ENCODE measurements around the gene BCS1L. TPM values are rescaled to one million over a fixed set of nuclear protein-coding genes. Genes with fewer than 3 reads are reported as not detected.

BCS1L gene
- total and polyA plus RNA-seq, 2 of the 8 experiments (the other 6 are each of a cell fraction or from before 2014, with no cell fraction given): 23.7 to 37.1 TPM

- TF ChIP-seq CHD7 (IDR thresholded peaks at IDR 0.05; ENCODE audit: insufficient replicate concordance, low read length) (no peak), EGR1 (IDR thresholded peaks at IDR 0.05; ENCODE audit: borderline replicate concordance, low read depth, low read length) (no peak), SP2 (IDR thresholded peaks at IDR 0.05; ENCODE audit: low read length) (no peak), CBX5 (IDR thresholded peaks at IDR 0.05; ENCODE audit: low read depth, low read length) (no peak), CTCF (IDR thresholded peaks at IDR 0.05; ENCODE audit: control extremely low read depth in 1 of 3, insufficient read depth in 1 of 3, low read depth in 1 of 3, low read length in 3 of 3) (no peak), SIRT6 (IDR thresholded peaks at IDR 0.05; ENCODE audit: low read length) (no peak), CTBP2 (IDR thresholded peaks at IDR 0.05; ENCODE audit: borderline replicate concordance, insufficient read depth, insufficient read length, low read length) (no peak), KDM1A (IDR thresholded peaks at IDR 0.05; ENCODE audit: borderline replicate concordance, low read length) (no peak), CBX8 (IDR thresholded peaks at IDR 0.05; ENCODE audit: borderline replicate concordance, low read depth, low read length) (no peak)
Observed at GRCh38 chr2:218655751-218656150, 3.7 kb upstream of the BCS1L start (continued).
